ENCODE data around the gene ARHGEF4. TPM values are rescaled to one million over a fixed set of nuclear protein-coding genes. Genes with fewer than 3 reads are reported as not detected.

Gene ARHGEF4
- total RNA-seq, 1 donor from 2014 or later = 12.1 TPM

DNA sequence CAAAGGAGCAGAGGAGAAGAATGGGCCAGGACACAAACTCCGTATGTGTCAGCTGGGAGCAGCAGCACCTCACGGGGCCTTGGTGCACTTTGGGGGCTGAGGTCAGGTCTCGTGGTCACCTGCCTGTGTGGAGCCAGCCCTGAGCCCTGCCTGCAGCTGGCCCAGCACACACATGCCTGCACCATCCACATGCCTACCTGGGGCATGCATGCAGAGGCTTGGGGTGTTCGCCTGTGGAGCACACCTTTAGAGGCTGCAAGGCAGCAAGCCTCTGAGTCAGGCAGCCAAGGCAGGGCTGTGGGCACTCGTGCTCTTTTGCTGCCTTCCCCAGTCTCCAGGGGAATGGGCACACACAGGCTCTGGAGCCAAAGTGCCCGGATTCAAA lies 36.0 kb downstream of the ARHGEF4 start:
- peak; percentile 38 for DNase-seq (ENCODE audit: low spot score)
- intact Hi-C loops (cut with DNase I) = loop anchor here (5.0 kb wide), 1 partner anchor 75 kb away; no protein-coding TSS in a partner anchor
- ATAC-seq = no peak

DNA sequence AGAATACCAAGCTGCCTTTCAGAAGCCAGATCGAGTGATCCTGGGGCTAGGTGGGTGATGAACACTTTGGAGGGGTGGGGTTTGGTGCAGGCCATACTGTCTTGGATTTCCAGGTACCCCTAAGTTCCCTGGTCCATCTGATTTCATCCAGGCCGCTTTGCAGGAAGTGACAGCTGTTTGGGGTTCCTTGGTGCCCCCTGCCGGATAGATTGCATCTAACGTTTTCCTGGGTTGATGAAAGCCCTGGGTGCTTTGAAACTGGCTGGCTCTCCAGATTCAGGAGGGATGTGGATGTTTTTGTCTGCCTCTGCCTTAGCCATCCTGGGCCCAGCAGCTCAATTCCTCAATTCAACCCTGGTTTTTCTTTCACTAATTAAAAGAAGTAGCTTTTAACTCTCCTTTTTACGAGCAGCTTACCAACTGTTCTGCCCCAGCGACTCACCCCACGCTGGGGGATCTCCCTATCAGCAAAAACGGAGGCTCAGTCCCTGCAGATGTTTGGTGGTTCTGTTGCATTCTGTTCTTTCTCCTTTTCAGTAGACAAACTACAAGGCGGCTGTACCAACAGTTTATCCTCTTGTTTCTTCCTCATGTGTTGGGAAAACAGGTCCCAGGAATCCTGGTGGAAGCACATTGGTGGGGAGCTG lies 37.1 kb downstream of the ARHGEF4 start:
- intact Hi-C loops (cut with DNase I) = loop anchor here (5.0 kb wide), 1 partner anchor 77 kb away; no protein-coding TSS in a partner anchor
- DNase-seq (ENCODE audit: low spot score) = peak; percentile 87

DNA sequence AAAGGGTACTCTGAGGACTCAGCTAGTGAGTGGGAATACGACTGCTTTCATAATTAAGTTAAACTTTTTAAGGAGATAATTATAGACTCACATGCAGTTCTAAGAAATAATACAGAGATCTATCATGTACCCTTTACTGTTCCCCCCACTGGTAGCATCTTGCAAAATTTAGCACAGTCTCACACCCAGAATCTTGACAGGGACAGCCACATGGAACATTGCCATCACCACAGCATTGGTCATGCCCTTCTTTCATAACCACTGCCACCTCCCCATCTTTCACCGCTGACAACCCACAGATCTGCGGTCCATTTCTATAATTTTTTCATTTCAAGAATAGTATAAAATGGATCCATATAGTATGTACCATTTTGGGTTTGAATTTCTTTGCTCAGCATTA lies 37.8 kb downstream of the ARHGEF4 start:
- DNase-seq (ENCODE audit: low spot score) (peak; percentile 13), ATAC-seq (no peak)
- intact Hi-C loops (cut with DNase I) = loop anchor here (5.0 kb wide), 1 partner anchor 77 kb away; no protein-coding TSS in a partner anchor

More for the DNA sequence above, 37.1 kb downstream of the ARHGEF4 start:
- ATAC-seq = peak; percentile 77

DNA sequence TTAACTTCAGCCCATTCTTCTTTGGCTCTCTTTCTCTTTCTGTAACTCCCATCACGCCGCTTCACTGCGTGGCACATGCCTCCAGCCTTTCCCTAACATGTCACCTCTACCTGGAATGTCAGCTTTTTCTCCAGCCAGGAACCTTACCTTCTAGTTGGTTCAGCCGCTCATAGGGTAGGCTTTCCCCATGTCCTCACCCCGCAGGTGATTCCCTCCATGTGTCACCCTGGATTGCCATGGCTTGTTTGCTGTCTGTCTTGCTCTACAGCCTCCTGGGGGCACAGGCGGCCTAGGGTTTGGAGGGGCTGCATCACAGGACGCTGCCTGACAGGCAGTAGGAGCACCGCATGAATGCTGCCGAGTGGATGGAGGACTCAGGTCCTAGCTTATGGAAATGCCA lies 39.2 kb downstream of the ARHGEF4 start:
- intact Hi-C loops (cut with DNase I) = no loop called here
- ATAC-seq = no peak
- no peak for DNase-seq (ENCODE audit: low spot score)

DNA sequence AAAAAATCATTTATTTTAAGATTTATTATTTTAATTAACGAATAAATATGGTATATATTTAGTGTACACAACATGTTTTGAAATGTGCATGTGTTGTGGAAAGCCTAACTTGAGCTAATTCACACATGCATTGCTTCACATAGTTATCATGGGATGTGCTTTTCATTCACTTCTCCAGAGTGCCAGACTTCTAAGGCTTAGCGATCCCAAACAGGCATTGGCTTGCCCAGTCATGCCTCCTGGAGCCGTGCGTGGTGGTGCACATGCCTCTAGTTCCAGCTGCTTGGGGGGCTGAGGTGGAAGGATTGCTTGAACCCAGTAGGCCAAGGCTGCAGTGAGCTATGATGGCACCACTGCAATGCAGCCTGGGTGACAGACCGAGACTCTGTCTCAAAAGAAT lies 40.5 kb downstream of the ARHGEF4 start:
- ATAC-seq (no peak), DNase-seq (ENCODE audit: low spot score) (no peak)
- intact Hi-C loops (cut with DNase I) = no loop called here

DNA sequence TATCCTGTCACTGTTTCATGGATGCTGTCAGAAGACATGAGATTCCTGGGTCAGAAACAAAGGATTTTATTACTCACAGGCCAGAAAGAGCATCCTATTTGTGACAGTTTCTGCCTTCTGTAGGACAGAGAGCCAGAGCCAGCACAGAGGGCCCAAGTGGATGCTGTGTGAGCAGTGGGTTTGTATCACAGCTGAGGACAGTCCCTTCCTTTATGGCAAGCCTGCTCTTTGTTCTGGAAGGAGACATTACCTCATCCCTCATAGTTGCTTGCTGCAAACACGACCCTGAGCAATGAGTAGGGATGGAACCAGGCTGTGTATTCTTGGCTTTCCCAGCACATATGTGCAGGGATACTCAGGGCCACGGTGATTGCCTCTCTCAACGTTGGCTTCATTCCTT lies 41.6 kb downstream of the ARHGEF4 start:
- peak; percentile 17 for DNase-seq (ENCODE audit: low spot score)
- ATAC-seq = no peak
- intact Hi-C loops (cut with DNase I) = no loop called here

DNA sequence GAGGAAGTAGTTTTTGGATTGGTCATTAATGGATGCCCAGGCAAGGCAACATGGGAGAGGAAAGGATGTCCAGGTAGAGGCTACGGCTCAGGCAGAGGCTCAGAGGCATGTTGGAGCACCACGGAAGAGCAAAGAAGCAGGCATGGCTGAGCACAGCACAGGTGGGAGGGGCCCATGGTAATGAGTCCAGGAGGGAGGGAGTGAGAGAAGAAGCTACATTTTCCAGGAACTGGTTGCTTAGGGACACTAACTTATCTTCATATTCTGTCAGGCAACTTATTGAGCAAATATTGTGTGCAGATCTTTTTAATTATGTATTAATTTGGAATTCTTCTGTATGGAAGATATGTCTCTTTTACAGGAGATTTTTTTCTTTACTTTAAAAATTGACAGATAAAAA lies 42.2 kb downstream of the ARHGEF4 start:
- no peak for DNase-seq (ENCODE audit: low spot score)
- ATAC-seq = no peak
- intact Hi-C loops (cut with DNase I) = no loop called here

DNA sequence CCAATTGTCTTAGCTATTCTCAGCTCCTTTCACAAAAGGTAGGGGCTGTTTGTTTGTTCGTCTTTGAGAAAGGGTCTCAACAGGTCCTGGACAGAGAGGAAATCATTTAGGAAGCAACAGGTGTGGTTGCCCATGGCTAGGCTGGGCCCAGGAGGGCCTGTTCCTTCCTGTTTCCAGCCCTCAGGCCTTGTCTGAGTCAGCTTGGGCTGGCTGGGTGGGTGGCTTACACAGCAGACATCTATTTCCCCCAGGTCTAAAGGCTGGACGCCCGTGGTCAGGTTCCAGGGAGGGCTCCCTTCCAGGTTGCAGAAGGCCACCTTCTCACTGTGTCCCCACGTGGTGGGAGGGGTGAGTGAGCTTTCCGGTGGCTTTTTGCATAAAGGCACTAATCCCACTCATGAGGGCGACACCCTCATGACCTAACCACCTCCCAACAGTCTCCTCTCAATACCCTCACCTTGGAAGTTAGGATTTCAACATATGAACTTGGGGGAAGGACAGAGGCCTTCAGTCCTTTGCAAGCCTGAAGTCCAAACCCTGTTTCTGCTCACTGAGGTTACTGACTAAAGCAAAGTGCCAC lies 45.5 kb downstream of the ARHGEF4 start:
- intact Hi-C loops (cut with DNase I) = no loop called here
- ATAC-seq (no peak), DNase-seq (ENCODE audit: low spot score) (no peak)

DNA sequence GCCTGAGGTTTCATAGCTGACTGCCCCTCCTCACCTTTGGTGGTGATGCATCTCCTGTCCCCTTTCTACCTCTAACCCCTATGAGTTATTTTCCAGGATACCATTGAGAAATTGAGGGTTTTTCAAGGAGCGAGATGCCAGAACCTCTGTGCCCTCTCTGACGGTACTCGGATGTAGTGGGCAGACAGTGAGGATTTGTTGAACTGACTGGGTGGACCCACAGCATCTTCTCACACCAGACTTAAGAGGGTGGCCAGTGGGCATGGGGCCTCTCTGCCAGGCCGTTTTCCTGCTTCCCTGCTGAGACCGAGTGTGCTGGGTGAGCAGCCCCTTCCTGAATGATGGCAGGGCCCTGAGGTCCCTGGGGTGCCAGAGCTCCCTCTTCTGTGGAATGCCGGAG lies 46.3 kb downstream of the ARHGEF4 start:
- intact Hi-C loops (cut with DNase I) = no loop called here
- ATAC-seq (no peak), DNase-seq (ENCODE audit: low spot score) (no peak)

DNA sequence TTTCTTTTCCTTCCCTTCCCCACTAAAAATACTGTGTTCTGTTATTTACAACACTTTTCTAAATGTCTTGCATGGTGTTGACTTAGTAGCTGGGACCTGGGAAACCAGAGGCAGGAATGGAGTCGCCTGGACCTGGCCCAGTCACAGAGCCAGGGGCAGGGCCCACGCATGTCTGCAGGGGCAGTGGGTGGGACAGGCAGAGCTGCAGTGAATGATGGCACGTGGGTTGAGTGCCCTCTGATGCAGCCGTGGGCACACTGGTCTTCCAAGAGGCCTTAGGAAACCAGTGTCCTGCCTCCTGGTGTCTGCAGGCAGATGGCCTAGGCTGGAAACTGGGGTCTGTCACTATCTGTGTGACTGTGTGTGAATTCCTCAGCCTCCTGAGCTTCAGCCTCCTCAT lies 46.8 kb downstream of the ARHGEF4 start:
- DNase-seq (ENCODE audit: low spot score) (no peak), ATAC-seq (no peak)
- intact Hi-C loops (cut with DNase I) = no loop called here

DNA sequence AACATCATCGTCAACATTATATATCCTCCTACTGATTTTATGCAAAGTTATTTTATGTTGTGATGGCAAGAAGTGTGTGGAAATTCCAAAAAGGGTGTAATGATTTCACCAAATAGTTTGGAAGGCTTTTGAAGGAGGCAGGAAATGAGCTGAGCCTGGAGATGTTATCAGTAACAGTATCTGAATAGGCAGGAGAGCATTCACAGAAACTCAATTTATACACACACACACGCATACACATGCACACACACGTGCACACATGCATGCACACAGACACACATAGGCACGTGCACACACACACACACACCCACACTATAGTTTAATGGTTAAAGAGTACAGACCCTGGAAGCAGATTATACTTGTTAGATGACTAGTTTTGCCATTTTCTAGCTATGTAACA lies 47.3 kb downstream of the ARHGEF4 start:
- ATAC-seq = no peak
- DNase-seq (ENCODE audit: low spot score) = no peak
- intact Hi-C loops (cut with DNase I) = no loop called here

DNA sequence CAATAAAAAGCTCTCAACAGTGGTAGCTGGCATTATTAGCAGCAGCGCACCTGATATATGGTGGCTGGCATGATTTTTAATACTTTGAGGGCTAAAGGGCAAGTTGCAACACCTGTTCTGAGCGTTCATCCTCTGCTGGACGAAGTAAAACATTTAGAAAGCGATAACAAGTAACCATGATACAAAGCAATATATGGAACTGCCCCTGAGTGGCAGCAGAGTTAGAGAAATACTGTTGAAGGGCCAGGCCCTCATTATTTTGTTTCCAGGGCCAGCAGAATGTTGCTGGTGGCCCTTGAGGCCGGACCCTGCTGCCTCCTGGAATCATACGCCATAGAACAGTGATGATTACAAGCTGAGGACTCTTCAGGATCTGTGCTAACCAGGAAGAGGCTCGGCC lies 47.8 kb downstream of the ARHGEF4 start:
- DNase-seq (ENCODE audit: low spot score) = no peak
- intact Hi-C loops (cut with DNase I) = no loop called here
- no peak for ATAC-seq

DNA sequence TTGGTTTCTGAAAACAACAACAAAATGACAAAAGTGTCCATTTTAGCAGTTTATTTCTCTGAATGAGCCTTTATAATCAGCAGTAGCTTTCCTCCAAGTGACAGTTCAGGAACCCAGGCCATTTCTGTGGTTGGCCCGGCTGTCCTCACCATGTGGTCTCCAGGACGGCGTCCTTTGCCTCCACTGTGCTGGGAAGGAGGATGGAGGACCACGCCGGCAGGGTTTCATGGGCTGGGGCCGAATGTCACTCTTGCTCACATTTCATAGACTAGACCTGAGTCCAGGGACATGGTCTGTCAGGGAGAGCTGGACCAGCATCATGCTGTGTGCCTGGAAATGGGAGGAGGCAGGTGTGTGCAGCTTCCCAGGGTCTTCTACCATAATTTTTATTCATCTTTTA lies 50.9 kb downstream of the ARHGEF4 start:
- intact Hi-C loops (cut with DNase I) = no loop called here
- no peak for ATAC-seq
- no peak for DNase-seq (ENCODE audit: low spot score)

DNA sequence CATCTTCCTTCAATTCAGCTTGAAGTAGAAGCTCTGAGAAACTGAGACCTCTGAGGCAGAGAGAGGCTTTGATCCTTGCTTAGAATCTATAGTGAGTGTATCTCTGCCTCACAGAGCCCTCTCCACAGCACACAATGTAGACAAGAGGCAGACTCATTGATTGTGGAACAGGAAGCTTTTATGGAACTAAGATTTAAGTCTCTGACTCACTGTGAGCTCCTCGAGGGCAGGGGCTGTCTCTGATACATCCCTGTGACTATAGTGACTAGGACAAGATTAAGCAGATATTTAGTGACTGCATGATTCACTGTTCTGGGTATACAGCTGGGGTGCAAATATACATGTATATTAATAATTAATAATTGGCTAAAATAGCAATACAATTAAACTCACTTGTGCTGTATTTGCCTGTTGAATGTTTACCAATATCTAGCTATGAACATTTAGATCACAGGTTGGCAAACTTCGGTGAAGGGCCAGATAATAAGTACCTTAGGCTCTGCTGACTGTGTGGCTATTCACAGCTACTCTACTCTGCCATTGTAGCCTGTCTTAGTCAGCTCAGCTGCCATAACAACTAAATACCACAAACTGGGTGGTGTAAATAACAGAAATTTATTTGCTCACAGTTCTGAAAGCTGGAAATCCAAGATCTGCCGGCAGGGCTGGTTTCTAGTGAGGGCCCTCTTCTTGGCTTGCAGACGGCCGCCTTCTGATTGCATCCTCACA lies 54.4 kb downstream of the ARHGEF4 start:
- ATAC-seq = no peak
- DNase-seq (ENCODE audit: low spot score) = no peak
- intact Hi-C loops (cut with DNase I) = no loop called here

DNA sequence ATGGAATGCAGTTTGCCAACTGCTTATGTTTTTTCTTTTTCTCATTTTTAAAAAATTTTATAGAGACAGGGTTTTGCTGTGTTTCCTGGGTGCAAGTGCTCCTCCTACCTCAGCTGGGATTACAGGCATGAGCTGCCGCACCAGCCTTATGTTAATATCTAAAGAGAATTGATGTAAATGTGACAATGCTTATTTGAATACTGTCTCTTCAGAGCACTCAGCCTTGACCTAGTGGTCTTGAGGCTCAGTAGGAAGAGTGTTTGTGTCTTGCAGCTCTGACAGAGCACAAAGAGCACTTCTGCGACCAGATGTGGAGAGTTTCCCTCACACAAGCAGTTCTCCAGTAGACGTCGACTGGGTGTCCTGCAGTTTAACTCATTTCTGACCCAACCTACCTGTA lies 55.3 kb downstream of the ARHGEF4 start:
- ATAC-seq (no peak), DNase-seq (ENCODE audit: low spot score) (no peak)
- intact Hi-C loops (cut with DNase I) = no loop called here

DNA sequence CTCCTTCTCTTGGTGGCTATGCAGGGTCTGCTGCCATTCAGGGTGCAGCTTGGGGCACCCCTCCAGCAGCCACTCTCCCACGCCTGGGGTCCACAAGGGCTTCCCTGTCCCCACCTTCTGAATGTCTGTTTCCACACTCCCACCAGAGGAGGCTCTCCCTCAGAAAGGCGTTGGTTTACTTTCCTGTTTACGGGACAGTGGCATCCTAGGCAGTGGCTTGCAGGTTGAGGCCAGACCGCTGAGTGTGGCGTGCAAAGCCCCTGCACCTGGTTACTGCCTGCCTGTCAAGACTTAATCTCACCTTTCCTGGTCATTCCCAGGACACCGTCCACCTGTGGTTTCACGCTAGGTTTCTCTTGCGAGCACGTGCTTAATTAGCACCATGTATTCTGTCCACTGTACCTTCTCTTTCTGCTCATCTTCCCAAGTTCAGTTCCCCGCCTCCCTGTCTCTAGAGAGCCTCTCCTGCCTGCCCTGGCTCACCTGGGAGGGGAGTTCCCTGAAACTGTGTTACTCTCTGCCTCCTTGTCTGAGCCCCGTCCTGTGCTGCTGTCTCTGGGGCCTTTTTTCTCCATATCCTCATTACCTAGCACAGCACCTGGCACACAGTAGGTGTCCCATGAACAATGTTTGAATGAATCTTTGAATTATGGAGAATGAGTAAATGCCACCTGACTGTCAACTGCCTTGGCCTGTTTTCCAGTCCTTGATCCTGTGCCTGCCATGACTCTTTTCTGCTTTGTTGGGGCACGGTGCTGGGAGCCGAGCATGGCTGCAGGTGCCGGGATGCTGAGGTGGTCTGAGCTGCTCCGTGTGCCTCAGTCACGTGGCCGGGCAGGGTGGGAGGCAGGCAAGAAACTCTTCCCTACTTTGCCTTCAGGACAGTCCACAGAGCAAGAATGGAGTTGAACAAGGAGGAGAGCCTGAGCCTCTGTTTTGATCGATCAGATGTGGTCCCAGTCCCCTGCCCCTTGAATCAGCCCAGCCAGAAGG lies 56.4 kb downstream of the ARHGEF4 start:
- intact Hi-C loops (cut with DNase I) = no loop called here
- ATAC-seq = no peak
- DNase-seq (ENCODE audit: low spot score) = no peak

DNA sequence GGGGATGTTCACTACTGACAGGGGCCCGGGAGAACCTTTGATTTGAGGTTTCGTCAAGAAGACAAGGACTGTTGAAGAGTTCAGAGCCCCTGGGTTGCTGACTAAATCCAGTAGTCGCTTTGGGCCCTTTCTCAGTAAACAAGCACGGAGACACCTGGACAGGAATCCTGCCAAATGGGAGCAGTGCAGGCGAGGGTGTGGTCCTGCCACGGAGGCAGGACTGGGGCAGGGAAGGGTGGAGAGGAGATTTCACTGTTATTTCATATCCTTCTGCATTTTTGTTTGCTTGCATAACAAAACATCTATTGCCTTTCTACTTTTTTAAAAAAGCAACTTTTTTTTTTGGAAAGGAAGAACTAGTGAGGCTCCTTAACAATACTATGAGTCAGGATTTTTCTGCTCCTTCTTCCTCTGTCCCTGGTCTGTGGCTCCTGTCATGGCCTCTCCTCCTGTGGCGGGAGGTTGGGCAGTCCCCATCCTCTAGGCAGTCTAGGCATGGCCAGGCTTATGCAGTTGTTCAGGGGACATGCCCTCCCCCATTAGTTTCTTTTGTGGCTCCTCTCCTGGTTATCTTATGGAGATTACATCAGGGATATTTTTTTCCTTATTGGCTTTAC lies 57.7 kb downstream of the ARHGEF4 start:
- intact Hi-C loops (cut with DNase I) = no loop called here
- DNase-seq (ENCODE audit: low spot score) = no peak

DNA sequence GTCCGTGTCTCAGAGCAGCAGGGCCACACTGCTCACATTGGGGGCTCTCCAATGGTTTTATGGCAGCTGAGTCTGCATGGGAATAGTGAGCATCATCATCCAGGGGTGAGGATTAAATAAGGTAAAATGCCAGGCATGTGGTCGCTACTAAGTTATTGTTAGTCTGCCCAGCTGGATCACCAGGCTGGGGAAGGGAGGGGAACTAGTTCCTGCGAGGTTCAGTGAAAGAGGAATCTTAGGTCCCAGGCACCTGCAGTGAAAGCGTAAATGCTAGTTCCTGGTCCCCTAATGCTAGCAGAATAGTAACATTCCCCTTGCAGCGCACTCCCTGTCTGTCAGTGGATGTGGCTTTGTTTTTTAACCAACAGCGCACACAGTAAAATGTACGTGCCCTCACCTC lies 60.1 kb downstream of the ARHGEF4 start:
- DNase-seq (ENCODE audit: low spot score) (no peak), ATAC-seq (no peak)
- intact Hi-C loops (cut with DNase I) = no loop called here

More for the DNA sequence above, 57.7 kb downstream of the ARHGEF4 start:
- ATAC-seq = no peak

DNA sequence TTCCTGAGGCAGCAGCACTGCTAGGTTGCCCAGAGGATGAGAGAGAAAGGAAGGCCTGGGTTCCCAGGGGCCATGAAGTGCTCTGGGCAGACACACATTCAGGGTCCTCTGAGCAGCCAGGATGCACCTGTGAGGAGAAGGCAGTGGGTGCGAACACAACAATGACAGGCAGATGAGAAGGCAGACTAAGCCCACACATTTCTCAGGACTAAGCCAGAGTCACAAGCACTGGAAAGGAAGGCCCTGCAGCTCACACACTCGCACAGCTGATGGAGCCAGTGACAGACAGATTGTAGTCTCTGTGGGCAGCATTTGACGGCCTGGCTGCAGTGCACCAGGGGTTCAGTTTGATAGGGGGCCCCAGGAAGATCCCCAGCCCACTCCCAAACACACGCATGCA lies 61.8 kb downstream of the ARHGEF4 start:
- no peak for ATAC-seq
- no peak for DNase-seq (ENCODE audit: low spot score)
- intact Hi-C loops (cut with DNase I) = no loop called here

Measured in sciatic nerve (tissue), 2 donors.